GM18867 (cell line): ENCODE data around the gene HOXD10.

Experiments
- ATAC-seq: cut with Tn5 transposase; IDR thresholded peaks from one replicate; pipeline ENCODE4 v1.9.1; 2021; ENCODE audit warnings: mild to moderate bottlenecking, moderate library complexity; ENCODE audit not compliant: unreplicated experiment

Gene HOXD10

DNA sequence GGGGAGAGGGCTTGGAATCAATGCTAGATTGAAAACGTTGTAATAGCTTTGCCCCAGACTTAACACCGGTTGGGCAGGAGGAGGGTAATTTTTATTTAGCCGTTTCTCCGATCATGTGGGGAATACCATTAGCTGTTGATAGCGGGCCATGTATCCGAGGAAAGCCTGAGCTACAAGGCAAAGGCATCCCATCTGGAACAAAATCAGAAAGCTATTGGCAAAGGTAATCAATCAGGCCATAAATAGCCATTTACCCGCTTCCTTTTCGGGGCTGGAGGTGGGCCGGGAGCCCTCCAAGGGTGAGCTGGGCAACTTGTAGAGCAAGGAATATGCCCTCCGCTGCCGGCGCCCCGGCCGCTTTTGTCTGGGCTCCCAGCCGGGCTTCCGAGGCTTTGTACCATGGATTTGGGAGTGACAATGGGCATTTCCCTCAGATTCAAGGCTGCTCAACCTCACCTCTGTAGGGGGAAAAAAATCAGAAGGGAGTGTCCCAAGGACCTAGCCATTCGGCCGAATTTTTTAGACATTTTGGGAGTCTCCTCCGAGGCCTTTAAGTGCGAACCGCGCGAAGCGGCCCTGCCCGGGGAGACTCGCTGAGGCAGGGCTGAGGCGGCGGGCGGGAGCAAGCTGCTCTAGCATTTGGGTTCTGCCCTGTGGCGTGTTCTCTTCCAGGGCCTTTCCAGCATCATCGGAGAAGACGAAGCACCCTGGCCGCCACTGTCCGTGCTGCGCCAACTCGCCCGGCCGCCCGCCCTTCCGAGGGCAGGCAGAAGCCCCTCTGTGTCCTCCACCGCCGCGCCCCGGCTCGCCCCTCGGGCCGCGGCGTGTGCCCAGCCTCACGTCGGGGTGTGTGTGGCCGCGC, 4.8 kb downstream of the HOXD10 start:
- no peak for ATAC-seq

DNA sequence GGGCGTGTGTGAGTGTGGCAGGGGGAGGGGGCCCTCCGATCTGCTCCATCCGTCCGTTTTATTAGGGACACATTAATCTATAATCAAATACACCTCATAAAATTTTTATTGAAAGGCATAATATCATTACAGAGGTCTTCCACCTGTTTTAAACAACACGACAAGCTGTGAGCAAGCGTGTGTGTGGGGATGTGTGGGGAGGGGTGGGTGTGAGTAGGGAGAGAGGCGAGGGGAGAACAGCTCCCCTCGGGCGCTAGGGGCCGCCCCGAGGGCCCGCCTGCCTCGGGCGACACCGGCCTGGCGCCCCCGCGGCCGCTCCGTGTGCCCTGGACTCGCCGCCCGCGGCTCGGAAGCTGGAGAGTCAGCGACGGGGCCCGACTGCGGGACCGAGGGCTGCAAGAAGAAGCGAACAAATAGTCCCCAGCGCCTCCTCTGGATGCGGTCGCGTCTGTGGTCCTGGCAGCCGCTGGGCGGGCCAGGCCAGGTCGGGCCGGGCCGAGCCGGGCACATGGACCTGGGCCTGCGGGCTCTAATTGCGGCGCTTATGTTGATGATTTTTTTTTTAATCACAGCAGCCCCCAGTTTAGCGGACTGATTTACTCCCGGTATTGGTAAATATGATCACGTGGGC, 5.6 kb downstream of the HOXD10 start:
- no peak for ATAC-seq

DNA sequence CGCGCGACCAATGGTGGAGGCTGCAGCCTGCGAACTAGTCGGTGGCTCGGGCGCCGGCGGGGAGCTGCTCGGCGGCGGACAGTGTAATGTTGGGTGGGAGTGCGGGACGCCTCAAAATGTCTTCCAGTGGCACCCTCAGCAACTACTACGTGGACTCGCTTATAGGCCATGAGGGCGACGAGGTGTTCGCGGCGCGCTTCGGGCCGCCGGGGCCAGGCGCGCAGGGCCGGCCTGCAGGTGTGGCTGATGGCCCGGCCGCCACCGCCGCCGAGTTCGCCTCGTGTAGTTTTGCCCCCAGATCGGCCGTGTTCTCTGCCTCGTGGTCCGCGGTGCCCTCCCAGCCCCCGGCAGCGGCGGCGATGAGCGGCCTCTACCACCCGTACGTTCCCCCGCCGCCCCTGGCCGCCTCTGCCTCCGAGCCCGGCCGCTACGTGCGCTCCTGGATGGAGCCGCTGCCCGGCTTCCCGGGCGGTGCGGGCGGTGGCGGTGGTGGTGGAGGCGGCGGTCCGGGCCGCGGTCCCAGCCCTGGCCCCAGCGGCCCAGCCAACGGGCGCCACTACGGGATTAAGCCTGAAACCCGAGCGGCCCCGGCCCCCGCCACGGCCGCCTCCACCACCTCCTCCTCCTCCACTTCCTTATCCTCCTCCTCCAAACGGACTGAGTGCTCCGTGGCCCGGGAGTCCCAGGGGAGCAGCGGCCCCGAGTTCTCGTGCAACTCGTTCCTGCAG, 6.3 kb downstream of the HOXD10 start, which contains the start of gene HOXD9:
Gene HOXD9 (plus strand): TSS at position 37 of the 728 bp plus-strand sequence. CDS start 50 bp downstream, at position 87.
- no peak for ATAC-seq

DNA sequence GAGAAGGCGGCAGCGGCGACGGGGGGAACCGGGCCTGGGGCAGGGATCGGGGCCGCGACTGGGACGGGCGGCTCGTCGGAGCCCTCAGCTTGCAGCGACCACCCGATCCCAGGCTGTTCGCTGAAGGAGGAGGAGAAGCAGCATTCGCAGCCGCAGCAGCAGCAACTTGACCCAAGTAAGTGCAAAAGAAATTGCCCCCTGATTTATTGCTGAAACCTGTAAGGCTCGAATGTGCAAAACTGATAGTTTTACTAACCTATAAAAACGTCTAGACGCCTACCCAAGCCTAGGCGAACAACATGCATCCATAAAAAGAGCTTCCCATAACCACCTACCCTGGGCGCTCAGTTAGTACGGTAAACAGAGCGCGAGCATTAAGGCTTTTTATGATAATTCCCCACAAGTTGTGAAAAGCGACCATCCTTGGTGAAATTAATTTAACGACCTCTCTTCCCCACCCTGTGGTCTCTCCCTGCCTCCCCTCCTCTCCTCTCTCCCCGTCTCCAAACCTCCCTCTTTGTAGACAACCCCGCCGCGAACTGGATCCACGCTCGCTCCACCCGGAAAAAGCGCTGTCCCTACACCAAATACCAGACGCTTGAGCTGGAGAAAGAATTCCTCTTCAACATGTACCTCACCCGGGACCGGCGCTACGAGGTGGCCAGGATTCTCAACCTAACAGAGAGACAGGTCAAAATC, 7.0 kb downstream of the HOXD10 start:
- no peak for ATAC-seq

DNA sequence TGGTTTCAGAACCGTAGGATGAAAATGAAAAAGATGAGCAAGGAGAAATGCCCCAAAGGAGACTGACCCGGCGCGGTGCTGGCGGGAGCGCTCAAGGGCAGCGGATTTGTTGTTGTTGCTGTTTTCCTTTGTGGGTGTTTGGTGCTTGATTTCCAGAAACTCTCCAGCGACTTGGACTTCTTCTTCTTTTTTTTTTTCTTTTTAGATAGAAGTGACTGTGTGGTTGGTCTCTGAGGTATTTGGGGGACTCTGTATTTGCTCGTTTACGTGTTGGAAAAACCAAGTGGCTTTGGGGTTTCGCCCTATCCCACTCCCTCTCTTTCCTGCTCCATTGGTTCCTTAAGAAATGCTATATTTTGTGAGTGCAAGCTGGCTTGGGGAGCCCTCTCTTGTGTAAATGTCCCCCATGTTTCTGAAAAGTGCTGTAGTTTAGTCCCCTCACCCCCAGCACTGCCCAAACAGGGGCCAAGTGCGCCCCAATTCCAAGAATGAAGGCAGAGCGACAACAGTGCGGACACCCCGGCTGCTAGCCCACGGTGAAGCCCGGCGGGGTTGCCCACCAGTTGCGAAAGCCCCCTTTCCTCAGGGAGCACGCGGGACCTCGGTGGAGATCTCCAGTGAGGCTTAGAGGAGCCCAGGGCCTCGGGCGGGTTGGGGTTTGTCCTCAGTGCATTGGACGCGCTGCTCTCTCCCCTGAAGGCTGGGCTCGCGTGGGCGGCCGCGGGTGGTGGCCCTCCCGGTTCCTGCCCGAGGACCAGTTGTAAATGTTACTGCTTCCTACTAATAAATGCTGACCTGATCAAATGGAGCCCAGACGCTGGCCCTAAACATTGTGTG, 7.8 kb downstream of the HOXD10 start:
- no peak for ATAC-seq

DNA sequence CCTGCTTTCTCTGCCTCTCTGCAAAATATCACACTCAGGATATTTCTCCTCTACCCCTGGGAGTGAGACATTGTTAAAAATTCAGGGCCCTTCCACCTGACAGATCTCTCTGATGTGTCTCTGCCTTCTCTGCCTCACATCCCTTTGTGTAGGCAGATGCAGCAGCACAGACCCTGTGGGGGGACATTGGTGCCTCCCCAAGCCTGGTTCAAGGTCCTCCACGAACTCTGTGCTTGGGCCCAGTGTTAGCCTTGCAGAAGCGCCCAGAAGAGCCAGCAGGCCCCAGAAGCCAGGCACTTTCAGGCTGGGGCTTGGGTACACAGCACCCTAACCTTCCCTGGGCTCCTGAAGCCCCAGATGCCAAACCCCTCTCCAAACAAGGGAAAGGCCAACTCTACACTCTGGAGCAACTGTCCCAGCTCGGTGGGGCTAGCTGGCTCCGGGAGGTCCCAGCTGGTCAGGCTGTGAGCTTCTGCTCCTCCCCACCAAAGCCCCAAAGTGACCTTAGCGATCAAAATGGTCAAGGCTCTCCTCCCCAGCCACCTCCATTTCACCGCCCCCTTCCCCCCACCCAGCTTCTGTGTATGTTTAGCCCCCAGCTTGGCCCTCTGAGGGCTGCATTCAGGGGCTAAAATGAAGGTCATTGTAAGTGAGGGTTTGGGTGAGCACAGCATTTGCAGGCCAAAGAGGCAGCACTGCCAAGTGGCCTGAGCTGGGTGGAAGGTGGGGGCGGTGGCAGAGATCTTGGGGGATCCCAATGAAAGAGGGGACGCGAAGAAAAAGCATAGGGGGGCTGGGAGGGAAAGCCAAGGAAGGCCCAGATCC, 8.6 kb downstream of the HOXD10 start:
- no peak for ATAC-seq

DNA sequence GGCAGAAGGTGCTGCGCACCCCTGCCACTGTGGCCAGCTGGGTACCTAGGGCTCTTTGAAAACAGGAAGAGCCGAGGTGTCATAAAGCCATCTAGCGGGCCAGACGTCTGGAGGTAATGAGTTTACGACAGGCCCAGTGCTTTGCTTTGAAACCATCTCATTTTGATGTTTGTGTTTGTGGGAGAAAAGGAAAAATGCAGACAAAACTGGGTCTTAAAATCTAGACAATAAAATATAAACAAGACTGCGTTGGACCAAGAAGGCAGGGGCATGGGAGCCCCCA, 9.1 kb downstream of the HOXD10 start:
- no peak for ATAC-seq

DNA sequence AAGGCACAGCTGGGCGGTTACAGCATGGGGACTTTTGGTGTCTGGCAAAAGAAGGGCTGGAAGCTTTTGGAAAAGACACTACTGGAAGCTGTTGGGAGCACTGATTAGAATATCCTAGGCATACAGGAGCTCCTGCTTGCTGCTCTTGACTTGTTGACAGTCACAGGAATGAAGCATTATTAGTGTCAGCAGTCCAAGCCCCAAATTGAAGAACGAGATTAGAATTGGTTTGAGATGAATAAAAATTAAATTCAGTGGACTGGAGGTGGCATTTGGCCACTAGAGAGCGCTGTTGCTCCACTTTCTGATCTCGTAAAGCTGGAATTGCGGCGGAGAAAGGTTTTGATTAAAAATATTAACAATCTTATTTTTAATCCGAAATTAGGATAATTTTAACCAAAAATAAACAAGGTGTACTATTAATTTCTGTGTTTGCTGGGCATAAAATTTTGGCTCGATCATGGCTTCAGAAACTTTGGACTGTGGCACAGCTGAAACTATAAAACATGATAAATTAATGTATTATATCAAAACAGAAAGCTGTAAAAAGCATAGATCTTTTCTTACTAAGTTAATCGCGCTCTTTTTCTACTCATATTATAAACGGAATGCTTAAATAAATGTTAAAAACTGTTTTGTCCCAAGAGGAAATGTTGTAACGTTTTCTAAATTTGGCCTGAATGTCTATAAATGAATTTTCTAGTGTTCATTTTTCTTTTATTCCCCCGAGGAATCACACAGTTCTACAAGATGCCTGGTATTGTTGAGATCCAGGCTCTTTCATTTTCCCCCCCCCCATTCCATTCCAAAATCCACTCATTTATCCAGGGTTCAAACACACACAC, 10.6 kb downstream of the HOXD10 start:
- no peak for ATAC-seq

DNA sequence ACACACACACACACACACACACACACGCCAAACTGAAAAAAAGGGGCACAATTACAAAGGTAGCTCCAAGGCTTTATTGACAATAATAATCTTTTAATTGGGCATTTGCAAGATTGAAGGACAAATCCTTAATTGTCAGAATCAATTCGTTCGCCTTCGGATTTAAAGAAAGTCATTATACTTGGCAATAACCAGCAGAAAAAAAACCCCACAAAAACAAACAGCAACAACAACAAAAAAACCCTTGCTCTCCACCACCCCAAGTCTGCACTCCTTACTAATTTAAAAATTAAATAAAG, 11.1 kb downstream of the HOXD10 start:
- no peak for ATAC-seq

DNA sequence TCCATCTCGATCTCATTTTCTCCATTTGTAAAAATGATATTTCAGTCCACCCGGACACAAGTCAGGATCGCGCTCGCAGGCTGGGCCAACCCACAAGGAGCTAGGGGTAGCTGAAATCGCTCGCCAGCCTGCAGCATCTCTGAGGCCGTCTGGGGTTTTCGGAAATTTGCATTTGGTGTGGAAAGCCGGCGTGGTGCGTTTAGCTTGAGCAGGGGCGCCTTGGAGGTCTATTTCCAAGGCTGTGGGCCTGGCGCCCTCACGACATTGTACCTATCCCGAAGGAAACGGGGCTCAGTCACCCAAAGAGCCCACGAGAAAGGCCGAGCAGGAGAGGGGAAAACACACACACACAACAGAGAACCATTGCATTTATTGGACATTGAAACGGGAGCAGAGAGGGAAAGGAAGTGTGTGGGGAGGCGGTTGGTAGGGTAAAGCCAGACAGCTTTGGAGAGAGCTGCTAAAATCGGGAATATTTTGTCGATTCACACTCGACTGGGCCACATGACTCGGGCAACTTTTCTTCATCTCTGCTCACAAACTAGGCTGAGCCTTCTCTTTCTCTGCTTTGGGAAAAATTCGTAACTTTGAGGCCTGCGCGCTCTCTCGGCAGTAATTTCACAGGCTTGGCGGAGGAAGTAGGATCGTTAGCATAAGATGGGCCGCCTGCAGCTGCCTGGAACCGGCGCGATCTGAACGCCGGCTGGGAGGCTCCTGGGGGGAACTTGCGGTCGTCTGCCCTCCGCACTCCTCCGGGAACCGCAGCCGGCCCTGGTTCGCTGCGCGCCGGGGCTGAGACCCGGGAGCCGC, 11.8 kb downstream of the HOXD10 start:
- ATAC-seq: no peak

DNA sequence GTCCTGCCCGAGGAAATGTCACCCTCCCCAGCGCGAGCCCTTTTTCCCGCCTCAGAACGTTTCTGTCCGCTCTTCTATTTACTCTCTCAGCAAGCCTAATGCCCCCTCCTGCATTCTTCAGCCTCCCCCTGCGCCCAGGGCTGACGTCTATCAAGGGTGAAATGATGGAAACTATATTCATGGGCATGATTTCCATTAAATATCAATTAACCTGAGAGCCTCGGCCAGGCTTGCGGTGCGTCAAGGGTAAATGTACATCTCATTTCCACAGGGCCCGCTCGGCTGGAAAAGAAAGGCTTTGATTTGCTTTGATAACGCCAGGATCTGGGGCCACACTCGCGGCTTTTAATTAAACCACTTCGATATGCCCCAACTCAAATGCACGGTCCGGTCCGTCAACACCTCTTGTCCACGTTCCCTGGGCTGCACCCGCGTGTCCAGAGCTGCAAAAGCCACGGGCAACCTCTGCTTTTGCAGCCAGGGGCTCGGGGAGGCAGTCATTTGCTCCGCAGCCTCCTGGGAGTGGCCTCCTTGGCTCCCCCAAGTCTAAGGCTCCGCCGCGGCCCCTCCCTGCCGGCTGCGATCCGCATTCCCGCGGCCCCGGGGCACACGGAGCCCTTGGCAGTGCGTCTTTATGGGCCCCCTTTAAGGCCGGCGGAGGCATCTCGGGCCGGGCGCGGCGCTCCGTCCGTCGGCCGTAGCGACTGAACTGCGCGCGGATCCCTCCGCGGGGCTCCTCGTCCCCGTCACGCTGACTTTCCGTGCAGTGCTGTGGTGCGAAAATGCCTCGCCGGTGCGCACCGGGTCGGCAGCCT, 12.6 kb downstream of the HOXD10 start, which contains the start of gene HOXD8:
Gene HOXD8 (plus strand): TSS at position 724 of the 815 bp plus-strand sequence. CDS start 662 bp downstream, outside the sequence.
- ATAC-seq: no peak

DNA sequence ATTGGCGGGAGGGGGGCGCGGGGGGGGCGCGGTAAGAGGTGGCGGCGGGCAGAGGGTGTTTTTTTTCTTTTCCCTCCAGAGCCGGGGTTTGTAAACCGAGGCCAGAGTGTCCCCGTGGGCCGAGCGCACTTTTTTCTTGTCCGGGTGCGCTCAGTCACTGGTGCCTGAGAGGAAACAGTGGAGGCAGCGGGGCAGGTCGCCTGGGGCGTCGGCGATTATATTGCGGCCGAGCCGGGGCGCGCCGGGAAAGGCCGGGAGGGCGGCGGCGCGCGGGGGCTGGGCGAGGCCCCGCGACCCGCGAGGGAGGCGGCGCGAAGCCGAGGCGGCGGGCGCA, 13.2 kb downstream of the HOXD10 start:
- no peak for ATAC-seq

DNA sequence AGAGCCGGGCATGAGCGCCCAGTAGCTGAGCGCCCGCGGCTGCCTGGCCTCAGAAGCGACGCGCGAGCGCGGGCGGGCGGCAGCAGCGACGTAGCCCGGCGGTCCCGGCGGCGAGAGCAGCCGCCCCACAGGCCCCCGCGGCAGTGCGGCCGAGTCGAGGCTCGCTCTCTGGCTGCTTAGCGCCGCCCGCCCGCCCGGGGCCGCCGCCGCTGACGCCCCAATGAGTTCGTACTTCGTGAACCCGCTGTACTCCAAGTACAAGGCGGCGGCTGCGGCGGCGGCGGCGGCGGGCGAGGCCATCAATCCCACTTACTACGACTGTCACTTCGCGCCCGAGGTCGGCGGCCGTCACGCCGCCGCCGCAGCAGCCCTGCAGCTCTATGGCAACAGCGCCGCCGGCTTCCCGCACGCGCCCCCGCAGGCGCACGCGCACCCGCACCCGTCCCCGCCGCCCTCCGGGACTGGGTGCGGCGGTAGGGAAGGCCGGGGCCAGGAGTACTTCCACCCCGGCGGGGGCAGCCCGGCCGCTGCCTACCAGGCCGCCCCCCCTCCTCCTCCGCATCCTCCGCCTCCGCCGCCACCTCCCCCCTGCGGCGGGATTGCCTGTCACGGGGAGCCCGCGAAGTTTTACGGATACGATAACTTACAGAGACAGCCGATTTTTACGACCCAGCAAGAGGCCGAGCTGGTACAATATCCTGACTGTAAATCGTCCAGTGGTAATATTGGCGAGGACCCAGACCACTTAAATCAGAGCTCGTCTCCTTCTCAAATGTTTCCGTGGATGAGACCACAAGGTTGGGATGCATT, 13.8 kb downstream of the HOXD10 start:
- no peak for ATAC-seq

DNA sequence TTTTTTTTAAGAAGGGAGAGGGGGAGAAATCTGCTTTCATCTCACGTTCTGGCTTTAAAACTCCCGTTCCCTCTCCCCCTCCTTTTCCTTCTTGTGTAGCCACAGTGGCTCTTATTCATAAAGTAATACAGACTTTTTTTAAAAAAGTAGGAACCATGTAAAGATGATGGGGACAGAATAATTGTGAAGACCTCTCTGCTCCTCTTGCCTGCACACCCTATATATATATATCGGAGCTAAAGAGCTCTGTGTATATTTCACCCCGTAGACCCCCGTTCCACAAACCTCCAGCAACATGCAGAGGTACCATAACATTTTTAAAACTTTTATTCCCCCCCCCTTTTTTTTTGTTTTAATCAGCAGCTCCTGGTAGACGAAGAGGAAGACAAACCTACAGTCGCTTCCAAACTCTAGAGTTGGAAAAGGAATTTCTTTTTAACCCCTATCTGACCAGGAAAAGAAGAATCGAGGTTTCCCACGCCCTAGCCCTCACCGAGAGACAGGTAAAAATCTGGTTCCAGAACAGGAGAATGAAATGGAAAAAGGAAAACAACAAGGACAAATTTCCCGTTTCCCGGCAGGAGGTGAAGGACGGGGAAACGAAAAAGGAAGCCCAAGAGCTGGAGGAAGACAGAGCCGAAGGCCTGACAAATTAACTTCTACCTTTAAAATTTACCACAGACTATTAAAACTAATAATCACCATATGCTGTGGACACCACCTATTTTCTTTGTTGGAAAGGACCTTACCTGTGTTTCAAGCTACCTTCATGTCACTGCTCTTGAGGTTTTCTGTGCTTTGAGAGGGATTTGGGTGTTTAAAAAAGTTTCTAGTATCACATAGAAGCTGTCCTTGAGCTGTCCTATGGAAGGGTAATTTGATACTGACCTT, 14.6 kb downstream of the HOXD10 start:
- ATAC-seq: no peak

DNA sequence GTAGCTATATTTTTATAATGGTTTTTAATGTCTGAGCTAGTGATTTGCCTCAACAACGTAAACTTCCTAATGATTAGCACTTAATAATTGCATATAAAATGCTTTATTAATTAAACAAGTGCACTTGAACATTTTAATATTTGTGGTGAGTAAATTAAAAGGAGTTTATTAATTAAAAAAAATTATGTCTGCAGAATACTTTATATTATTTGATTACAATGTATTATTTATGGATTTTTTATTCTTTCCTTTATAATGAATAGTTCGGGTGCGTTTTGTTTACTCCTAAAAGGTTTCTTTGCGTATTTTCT, 15.2 kb downstream of the HOXD10 start:
- ATAC-seq: no peak
